HepG2 (cell line): Measurements from ENCODE around the gene GYS2.

Experiments used
- E2F1 ChIP-seq: sonication (generic); formaldehyde crosslinking; IDR thresholded peaks from 2 replicates; pipeline ENCODE4 v1.5.0; 2020; ENCODE audit warnings: missing genetic modification reagents
- GLI4 ChIP-seq: sonication (generic); formaldehyde crosslinking; IDR thresholded peaks from 2 replicates; pipeline ENCODE4 v1.5.1; 2020; ENCODE audit warnings: missing genetic modification reagents, mild to moderate bottlenecking, moderate library complexity, borderline replicate concordance
- KDM5B ChIP-seq: sonication (generic); formaldehyde crosslinking; IDR thresholded peaks from 2 replicates; pipeline ENCODE4 v1.4.0; 2020; ENCODE audit warnings: missing genetic modification reagents, mild to moderate bottlenecking, borderline replicate concordance
- NCOA5 ChIP-seq: sonication (generic); formaldehyde crosslinking; IDR thresholded peaks from 2 replicates; pipeline ENCODE4 v1.4.0; 2020; ENCODE audit warnings: missing genetic modification reagents
- RBAK ChIP-seq: sonication (generic); formaldehyde crosslinking; IDR thresholded peaks from 2 replicates; pipeline ENCODE4 v1.5.1; 2020; ENCODE audit warnings: mild to moderate bottlenecking, missing genetic modification reagents
- SYNCRIP ChIP-seq: fragments of 200-400 bp; formaldehyde crosslinking; IDR thresholded peaks from 2 replicates; pipeline ENCODE4 v1.6.1; 2018; ENCODE audit warnings: mild to moderate bottlenecking, low read depth, low read length; ENCODE audit not compliant: insufficient read depth
- ZBTB14 ChIP-seq: sonication (generic); formaldehyde crosslinking; IDR thresholded peaks from 2 replicates; pipeline ENCODE4 v1.4.0; 2020; ENCODE audit warnings: missing genetic modification reagents
- ZBTB8A ChIP-seq: sonication (generic); formaldehyde crosslinking; IDR thresholded peaks from 2 replicates; pipeline ENCODE4 v1.4.0; 2020; ENCODE audit warnings: mild to moderate bottlenecking, low read depth, missing genetic modification reagents, borderline replicate concordance
- ZZZ3 ChIP-seq: sonication (generic); formaldehyde crosslinking; IDR thresholded peaks from 2 replicates; pipeline ENCODE4 v1.4.0; 2020; ENCODE audit warnings: missing genetic modification reagents, mild to moderate bottlenecking, borderline replicate concordance
- TF ChIP-seq, protein P1 (sequence below): sonication (generic); formaldehyde crosslinking; IDR thresholded peaks from 2 replicates; pipeline ENCODE4 v1.5.0; 2020; ENCODE audit warnings: mild to moderate bottlenecking, missing genetic modification reagents, moderate library complexity
- TF ChIP-seq, protein P2 (sequence below): sonication (generic); formaldehyde crosslinking; IDR thresholded peaks from 2 replicates; pipeline ENCODE4 v1.4.0; 2020; ENCODE audit warnings: missing genetic modification reagents, borderline replicate concordance

DNA sequence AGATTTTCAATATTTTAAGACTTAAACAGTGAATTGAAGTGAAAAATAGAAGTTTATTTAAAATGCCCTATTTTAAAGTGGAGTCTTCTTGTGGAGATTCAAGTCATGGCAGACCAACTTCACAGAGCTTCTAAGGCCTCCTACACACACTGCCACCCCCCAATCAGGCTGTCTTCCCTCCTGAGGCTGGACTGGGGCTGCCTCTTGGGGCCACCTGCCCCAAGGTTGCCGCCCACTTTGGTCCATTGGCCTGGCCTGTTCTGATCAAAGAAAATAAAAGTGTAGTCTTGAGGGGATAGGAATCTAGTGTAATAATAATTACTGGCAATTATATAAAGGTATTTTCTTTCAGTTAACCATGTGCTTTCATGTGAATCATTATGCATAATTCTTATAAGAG lies 101.8 kb downstream of the GYS2 start:
- TF ChIP-seq, protein P1, sequence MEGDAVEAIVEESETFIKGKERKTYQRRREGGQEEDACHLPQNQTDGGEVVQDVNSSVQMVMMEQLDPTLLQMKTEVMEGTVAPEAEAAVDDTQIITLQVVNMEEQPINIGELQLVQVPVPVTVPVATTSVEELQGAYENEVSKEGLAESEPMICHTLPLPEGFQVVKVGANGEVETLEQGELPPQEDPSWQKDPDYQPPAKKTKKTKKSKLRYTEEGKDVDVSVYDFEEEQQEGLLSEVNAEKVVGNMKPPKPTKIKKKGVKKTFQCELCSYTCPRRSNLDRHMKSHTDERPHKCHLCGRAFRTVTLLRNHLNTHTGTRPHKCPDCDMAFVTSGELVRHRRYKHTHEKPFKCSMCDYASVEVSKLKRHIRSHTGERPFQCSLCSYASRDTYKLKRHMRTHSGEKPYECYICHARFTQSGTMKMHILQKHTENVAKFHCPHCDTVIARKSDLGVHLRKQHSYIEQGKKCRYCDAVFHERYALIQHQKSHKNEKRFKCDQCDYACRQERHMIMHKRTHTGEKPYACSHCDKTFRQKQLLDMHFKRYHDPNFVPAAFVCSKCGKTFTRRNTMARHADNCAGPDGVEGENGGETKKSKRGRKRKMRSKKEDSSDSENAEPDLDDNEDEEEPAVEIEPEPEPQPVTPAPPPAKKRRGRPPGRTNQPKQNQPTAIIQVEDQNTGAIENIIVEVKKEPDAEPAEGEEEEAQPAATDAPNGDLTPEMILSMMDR (CRISPR knock-in tag) = no peak
- TF ChIP-seq ZBTB8A (CRISPR knock-in tag) (no peak), NCOA5 (no peak), GLI4 (CRISPR knock-in tag) (no peak), ZBTB14 (CRISPR knock-in tag) (no peak), RBAK (CRISPR knock-in tag) (no peak), E2F1 (no peak), KDM5B (no peak), SYNCRIP (no peak), ZZZ3 (CRISPR knock-in tag) (no peak)
- TF ChIP-seq, protein P2, sequence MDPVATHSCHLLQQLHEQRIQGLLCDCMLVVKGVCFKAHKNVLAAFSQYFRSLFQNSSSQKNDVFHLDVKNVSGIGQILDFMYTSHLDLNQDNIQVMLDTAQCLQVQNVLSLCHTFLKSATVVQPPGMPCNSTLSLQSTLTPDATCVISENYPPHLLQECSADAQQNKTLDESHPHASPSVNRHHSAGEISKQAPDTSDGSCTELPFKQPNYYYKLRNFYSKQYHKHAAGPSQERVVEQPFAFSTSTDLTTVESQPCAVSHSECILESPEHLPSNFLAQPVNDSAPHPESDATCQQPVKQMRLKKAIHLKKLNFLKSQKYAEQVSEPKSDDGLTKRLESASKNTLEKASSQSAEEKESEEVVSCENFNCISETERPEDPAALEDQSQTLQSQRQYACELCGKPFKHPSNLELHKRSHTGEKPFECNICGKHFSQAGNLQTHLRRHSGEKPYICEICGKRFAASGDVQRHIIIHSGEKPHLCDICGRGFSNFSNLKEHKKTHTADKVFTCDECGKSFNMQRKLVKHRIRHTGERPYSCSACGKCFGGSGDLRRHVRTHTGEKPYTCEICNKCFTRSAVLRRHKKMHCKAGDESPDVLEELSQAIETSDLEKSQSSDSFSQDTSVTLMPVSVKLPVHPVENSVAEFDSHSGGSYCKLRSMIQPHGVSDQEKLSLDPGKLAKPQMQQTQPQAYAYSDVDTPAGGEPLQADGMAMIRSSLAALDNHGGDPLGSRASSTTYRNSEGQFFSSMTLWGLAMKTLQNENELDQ (CRISPR knock-in tag) = no peak
